Heart left ventricle (tissue), 13 donors: ENCODE results near the gene ADGRF3.

Source experiments
- POLR2A ChIP-seq, 2 donors: fragments of 450-650 bp; IDR thresholded peaks; one replicate each; pipeline ENCODE4 v1.6.1; 2017; ENCODE audit warnings: antibody characterized with exemption in 2 of 2, mild to moderate bottlenecking in 2 of 2, moderate library complexity in 2 of 2
- TF ChIP-seq, protein P1 (sequence below), 12 donors: fragments of 200-600 bp; sonication (generic) in 4 of 12; IDR thresholded peaks; one replicate each; pipeline versions ENCODE4 v1.5.0 to v1.8.0; 2018 to 2022; ENCODE audit warnings: antibody characterized with exemption in 12 of 12, mild to moderate bottlenecking in 5 of 12
- donor health status: ischemic (EF 13 %, LVEDD 7.1; RV severe dilation, severe dysfunction).
- donor health status: DM: no; HTN: yes; CAD: no.
- donor health status: DM: no; HTN: no; CAD: no.
- donor health status: ischemic (EF 25% LVEDD 6.9; RV normal size, moderate dysfunction).
- donor health status: ischemic (EF 25% LVEDD 5.7; RV mildly dilated, moderate dysfunction).
- donor health status: ischemic (EF 35%, LVEDD 5.7; RV mildly dilated, moderate dysfunction).
- donor health status: nonischemic (EF 11% LVEDD 7.7; RV severe dilation, severe dysfunction).
- donor health status: DM: yes; HTN: yes; CAD: no.
- donor health status: PGD.
- donor health status: ischemic (EF 29% LVEDD 5.4; RV normal size, mild dysfunction).
- donor health status: nonischemic (EF 23%, LVEDD 6.1; RV moderate dilation, normal function).

GRCh38 chr2:26269571-26270158 lies 76.9 kb downstream of the ADGRF3 start:
- TF ChIP-seq, protein P1, sequence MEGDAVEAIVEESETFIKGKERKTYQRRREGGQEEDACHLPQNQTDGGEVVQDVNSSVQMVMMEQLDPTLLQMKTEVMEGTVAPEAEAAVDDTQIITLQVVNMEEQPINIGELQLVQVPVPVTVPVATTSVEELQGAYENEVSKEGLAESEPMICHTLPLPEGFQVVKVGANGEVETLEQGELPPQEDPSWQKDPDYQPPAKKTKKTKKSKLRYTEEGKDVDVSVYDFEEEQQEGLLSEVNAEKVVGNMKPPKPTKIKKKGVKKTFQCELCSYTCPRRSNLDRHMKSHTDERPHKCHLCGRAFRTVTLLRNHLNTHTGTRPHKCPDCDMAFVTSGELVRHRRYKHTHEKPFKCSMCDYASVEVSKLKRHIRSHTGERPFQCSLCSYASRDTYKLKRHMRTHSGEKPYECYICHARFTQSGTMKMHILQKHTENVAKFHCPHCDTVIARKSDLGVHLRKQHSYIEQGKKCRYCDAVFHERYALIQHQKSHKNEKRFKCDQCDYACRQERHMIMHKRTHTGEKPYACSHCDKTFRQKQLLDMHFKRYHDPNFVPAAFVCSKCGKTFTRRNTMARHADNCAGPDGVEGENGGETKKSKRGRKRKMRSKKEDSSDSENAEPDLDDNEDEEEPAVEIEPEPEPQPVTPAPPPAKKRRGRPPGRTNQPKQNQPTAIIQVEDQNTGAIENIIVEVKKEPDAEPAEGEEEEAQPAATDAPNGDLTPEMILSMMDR (IDR thresholded peaks at IDR 0.05) = no peak
- TF ChIP-seq POLR2A (IDR thresholded peaks at IDR 0.05) = no peak
